Coronary artery (tissue), 2 donors: ENCODE results near the gene PCIF1.
A peak's percentile ranks its signal among the peaks of the same experiment; 100 is the strongest.

Experiments used
- DNase-seq: peaks from one replicate; pipeline ENCODE4 v3.0.0-alpha.2; 2017; ENCODE audit warnings: low spot score
- H3K27ac ChIP-seq, 2 donors: fragments of 200-600 bp; sonication (generic); one replicate each; pipeline ENCODE4 v1.5.1; 2016 to 2019
- H3K4me3 ChIP-seq: fragments of 200-600 bp; sonication (generic); 2 replicates; pipeline ENCODE4 v1.5.1; 2016; ENCODE audit warnings: mild to moderate bottlenecking, moderate library complexity
- TF ChIP-seq, protein P1 (sequence below): fragments of 200-600 bp; sonication (generic); IDR thresholded peaks from one replicate; pipeline ENCODE4 v1.5.1; 2019; ENCODE audit warnings: antibody characterized with exemption

PCIF1 gene

GRCh38 chr20:45918779-45919537 lies 15.5 kb upstream of the PCIF1 start:
- no peak for DNase-seq
- TF ChIP-seq, protein P1, sequence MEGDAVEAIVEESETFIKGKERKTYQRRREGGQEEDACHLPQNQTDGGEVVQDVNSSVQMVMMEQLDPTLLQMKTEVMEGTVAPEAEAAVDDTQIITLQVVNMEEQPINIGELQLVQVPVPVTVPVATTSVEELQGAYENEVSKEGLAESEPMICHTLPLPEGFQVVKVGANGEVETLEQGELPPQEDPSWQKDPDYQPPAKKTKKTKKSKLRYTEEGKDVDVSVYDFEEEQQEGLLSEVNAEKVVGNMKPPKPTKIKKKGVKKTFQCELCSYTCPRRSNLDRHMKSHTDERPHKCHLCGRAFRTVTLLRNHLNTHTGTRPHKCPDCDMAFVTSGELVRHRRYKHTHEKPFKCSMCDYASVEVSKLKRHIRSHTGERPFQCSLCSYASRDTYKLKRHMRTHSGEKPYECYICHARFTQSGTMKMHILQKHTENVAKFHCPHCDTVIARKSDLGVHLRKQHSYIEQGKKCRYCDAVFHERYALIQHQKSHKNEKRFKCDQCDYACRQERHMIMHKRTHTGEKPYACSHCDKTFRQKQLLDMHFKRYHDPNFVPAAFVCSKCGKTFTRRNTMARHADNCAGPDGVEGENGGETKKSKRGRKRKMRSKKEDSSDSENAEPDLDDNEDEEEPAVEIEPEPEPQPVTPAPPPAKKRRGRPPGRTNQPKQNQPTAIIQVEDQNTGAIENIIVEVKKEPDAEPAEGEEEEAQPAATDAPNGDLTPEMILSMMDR = no peak
- Histone ChIP-seq H3K4me3 (no peak overlapping the region), H3K27ac (peak overlapping the region; percentile 25 to 85)

- no peak for DNase-seq
- Histone ChIP-seq H3K27ac (peak overlapping the region; percentile 25 to 85), H3K4me3 (peak overlapping the region; percentile 42)
- TF ChIP-seq, protein P1 = no peak
These were observed 14.7 kb upstream of the PCIF1 start for GRCh38 chr20:45919542-45920399.

DNA sequence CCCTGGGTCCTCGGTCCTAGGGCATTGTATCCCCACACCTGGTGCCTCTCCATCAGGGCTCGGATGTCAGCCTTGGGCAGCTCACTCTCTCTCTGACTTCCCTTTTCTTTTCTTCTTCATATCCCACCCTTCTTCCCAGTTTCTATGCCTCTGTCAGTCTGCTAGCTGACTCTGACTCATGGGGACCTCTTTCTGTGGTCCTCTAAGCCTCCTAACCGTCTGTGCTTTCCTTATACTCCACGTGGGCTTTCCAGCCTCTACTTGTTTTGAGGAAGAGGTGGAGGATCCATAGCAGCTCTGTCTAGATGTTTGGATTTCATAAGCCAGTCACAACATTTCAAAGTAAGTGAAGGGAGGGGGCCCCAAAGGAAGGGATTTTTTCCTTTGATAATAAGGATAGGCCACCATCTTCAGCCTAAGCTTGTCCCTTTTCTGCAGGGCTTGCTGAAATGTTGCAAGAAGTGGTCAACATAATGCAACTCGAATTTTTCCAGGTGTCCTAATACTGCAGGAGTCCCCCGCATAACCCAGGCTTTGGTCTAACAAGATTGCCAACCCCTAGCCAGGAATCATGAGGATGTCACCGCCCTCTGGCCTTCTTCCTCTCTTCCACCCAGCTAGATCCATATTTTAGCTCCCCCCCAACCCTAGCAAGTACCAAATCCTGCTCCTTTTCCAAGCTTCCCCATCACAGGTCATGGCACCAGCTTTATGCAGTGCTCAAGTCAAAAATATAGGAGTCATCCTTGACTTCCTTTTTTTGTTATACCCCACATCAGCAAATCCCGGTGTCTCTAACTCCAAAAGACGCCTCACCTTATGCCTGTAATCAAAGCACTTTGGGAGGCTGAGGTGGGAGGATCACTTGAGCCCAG lies 13.8 kb upstream of the PCIF1 start:
- H3K27ac ChIP-seq = peak overlapping the region; percentile 24 to 85
- no peak for DNase-seq
- no peak overlapping the region for H3K4me3 ChIP-seq
- TF ChIP-seq, protein P1 = no peak

DNA sequence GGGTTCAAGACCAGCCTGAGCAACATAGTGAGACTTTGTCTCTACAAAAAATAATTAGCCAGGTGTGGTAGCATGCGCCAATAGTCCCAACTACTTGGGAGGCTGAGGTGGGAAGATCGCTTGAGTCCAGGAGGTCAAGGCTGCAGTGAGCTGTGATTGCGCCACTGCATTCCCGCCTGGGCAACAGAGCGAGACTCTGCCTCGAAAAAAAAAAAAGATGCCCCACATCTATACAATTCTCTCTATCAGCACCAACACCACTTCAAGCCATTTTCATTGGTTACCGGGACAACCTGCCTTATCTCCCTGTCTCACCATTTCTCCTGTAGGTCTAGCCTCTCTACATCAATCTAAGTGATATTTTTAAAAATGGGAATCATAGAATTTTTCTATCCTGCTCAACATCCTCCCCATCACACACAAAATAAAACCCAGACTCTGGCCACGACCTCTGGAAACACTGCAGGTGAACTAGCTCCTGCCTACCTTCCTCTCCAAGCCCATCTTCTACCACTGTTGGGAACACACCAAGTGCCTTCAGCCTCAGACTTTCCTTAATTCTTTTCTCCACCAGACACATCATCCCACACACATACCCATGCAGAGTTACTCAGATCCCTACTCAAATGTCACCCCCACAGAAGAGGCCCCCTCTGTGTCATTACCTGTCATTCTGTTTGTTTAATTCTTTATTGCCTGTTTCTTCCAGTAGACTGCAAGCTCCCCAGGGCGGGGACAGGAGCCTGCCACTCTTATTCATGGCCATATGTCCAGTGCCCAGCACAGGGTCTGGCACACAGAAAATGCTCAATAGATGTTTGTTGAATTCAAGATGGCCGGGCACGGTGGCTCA lies 12.9 kb upstream of the PCIF1 start:
- no peak for DNase-seq
- peak overlapping the region in 1 of 2 donors; percentile 85 for H3K27ac ChIP-seq
- TF ChIP-seq, protein P1 = no peak
- no peak overlapping the region for H3K4me3 ChIP-seq

- peak overlapping the region; percentile 40 for H3K4me3 ChIP-seq
- no peak for DNase-seq
- TF ChIP-seq, protein P1 = no peak
- peak overlapping the region; percentile 21 to 84 for H3K27ac ChIP-seq
These were observed 9.9 kb upstream of the PCIF1 start for GRCh38 chr20:45924391-45925261.
